RPMI8226 (cell line): ENCODE data around the gene NKD1.
"Not testable (repeated sequence)": the region's sequence is repeated elsewhere in the genome, so short reads cannot be mapped to it uniquely, and the experiment has no call there.

Experiments
- DNase-seq: peaks from one replicate; pipeline ENCODE4 v3.0.0-alpha.2; 2015

The NKD1 gene

DNA sequence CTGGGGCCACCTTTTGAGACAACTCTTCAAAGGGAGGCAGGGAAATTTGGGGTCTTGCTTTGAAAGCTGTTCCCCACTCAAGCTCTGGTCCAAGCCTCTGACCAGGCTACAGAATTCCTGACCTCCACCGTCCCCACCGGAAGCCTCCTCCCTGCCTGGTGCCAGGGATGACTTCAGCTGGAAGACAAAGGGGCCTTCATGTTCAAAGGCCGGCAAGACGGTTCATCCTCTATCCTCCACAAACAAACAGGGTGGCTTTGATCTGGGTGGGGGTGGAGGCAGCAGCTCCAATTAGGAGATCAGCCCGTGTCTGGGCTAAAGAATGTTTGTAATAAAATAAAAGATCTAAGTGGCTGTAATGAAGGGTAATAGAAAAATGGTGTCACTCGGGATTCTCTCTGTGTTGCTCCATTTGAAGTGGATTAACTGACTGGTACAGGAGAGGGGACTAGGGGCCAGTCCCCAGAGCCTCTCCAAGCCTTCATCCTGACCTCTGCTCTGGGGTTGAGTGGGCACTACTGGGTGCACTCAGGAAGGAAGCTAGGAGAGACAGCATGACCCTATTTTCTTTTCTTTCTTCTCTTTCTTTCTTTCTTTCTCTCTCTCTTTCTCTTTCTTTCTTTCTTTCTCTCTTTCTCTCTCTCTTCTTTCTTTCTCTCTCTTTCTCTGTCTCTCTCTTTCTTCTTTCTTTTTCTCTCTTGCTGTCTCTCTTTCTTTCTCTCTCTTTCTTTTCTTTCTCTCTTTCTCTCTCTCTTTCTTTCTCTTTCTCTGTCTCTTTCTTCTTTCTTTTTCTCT is 27.5 kb upstream of the NKD1 start:
- no peak for DNase-seq

DNA sequence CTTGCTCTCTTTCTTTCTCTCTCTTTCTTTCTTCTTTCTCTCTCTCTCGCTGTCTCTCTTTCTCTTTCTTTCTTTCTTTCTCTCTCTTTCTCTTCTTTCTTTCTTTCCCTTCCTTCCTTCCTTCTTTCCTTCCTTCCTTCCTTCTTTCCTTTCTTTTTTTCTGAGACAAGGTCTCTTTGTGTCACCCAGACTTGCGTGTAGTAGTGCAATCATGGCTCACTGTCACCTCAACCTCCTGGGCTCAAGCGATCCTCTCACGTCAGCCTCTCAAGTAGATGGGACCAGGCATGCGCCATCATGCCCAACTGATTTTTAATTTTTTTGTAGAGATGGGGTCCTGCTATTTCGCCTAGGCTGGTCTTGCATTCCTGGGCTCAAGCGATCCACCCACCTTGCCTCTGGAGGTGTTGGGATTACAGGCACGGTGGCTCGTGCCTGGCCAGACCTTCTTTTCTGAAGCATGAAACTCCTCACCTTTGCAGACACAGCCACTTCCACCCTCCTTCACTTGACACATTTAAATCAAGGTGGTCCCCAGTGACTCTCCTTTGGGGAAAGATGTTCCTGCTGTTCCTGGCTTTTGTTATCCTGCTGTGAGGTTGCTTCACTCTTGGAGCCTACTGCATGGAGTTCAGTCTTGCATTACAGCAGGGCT is 26.8 kb upstream of the NKD1 start:
- DNase-seq = no peak

DNA sequence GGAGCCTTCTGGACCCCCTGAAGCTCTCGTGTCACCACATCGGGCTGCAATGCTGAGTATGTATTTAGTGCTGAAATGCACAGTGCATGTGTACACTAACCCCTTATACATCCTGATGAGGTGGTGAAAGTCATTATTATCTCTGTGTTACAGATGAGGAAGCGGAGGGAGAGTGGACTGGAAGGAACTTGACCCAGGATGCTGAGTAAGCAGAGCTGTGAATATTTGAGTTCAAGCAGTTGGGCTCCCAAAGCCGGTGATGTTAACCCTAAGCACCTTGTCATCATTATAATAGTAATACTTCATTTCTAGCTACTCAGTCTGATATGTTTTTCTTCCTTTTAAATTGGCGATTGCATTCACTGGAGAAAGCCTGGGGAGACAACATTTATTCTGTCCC is 25.9 kb upstream of the NKD1 start:
- DNase-seq = no peak

DNA sequence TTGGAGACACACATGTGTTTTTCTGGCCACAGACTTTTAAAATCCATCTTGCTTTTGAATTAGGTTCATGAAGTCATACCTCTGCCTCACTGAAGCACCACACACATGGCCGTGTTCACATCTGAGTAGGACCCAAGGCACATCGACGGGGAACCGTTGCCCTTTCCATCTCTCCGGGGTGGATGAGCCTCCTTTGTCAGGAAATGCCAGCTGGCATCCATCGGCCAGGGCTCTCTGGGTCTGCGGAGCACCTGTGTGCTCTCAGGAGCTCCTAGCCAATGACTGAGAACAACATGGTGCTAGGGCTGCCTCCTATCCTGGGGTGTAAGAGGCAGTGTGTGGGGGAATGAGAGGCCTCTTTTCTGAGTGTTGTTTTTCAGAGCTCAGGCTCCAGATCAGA is 24.5 kb upstream of the NKD1 start:
- DNase-seq = no peak

DNA sequence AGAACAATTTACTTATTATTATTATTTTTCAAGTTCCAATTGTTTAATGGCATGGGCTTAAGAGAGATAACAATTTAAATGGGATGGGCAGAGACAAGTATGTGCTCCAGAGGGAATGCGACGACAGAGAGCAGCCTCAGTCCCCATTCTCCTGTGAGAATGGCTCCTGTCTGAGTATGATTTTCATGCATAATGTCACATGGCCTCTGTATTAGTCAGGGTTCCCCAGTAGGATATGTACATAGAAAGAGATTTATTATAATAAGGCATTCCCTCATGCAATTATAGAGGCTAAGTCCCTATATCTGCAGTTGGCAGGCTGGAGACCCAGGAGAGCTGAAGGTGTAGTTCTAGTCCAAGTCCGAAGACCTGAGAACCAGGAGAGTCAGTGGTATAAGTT is 22.9 kb upstream of the NKD1 start:
- no peak for DNase-seq

DNA sequence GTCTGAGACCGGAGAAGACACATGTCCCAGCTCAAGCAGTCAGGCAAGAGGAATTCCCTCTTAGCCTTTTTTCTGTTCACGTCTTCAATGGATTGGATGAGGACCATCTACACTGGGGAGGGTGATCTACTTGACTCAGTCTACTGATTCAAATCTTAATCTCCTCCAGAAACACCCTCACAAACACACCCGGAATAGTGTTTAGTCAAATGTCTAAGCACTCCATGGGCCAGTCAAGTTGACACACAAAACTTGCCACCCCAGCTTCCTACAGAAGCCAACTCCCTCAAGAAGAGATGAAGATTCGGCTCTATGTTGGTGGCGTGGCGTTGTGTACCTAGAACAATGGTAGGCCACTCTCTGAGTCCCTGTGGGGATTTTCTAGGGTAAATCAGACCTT is 22.5 kb upstream of the NKD1 start:
- DNase-seq = no peak

DNA sequence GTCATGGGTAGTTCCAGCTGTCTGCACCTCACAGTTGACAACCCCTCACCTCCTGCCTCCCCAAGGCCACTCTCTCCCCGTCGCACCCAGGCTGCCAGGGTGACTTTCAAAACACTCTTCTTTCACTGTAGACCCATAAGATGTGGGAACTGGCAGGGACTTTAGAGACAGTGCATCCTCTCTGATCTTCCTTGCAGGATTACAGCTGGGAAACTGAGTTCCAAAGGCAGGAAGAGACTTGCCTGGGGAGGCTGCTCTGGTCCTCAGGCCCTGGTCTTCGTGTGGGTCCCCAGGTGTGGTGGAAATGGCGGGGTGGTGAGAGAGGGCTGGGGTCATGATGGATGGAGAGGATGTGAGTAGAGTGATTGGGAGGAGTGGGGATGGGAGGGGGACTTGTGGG is 21.9 kb upstream of the NKD1 start:
- DNase-seq = no peak

DNA sequence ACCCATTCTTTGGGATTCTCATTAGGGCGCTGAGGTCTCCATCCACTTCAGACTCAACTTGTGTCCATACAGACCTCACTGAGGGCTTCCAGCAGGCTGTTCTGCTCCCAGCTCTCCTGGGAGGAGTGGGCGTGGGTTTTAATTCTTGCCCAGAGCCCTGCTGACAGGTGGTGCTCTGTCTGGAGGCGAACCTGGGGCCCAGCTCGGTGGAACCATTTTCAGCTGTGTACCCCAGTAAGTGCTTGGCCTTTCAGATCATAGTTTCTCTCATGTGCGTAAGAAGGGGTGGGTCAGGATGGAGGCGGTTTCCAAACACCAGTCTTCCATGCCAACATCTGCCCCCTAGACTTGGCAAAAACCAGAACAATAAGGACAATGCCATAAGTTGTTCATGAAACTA is 21.4 kb upstream of the NKD1 start:
- no peak for DNase-seq

DNA sequence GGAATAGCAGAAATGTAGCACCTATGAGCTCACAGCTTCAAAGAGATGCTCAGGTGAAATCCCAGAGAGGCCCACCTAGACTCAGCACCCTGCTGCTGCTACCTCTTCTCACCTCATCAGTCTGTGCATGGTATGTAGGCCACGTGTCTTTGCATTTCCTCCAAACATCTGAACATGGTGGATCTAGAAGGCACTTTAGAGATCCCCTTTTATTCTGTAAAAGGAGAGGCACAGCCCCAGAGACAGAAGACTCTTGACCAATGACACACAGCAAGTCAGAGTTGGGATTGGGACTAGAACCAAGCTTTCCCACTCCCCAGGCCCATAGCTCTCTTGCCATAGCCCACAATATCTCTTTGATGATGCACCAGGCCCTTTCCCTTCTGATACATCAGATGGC is 19.4 kb upstream of the NKD1 start:
- no peak for DNase-seq

DNA sequence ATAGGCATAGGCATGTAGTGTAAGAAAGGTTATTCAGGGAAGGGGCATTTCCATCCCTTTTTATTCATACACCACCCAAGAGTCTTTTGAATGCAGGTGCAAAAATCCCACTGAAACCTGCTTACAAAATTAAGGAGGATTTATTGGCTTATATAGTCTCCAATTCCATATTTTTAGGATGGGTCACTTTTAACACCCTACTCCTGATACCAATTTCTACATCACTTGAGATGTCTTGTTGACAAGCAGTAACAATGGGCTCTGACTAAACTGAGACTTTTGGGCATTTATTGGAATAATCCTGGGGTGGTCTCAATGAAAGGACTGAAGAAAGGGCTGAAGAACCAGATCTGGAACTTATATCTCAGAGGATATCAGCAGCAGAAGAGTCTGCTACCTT is 18.9 kb upstream of the NKD1 start:
- no peak for DNase-seq

DNA sequence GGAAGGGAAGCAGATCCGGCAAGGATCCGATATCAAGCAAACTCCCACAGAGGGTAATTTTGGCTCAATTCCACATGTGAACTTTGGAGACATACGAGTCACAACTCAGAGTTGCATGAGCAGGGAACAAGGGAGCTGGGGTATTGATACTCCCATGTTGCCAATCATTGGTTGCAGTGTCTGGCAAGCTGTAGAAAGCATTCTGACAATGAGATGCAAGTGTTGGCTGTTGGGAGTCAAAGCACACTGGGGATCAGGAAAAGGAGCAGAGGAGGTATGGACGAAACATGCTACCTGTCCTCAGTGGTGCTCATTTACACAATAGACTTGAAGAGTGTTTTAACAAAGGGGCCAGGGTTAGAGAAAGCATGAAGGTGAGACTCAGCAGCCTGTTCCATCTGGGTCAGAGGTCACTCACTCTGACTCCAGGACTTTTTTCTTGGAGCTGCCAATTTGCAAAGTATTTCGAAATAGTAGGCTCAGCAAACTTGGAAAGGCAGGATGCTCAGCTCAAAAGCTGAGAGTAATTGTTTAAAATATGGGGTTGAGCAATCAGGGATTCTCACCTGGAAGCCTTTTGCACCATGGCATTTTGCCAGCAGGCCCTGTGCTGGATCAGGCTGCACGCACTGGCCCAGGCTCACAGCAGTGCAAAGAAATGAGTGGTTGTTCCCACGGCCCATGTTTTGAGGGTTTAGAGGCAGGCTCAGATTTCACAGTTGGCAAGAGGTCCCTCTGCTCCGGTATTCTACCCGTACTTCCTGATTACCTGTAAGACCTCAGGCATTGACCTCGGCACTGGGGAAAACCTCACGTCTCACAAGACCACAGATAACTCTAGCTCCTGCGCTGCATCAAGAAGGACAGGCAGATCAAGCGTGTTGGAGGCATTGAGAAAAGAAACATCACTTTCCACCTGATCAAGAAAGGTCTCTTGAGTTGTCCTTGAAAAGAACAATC is 17.6 kb upstream of the NKD1 start:
- DNase-seq = no peak

DNA sequence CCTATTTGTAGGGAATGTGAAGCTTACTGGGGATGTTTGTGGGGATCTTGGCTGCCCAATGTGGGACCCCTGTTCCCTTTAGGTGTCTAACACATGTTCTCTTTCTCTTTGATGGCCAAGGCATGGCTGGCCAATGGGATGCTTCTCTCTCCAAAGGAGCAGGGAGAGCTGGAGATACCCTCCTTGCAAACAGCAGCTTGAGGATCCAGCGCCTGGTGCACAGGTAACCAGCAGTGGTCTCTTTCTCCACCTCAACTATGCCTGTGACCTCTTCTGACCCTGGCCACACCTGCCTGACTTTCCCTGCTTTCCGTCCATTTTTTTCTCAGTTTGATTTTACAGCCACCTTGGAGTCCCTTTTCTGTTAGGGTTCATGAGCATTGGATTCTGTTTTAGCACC is 16.8 kb upstream of the NKD1 start:
- no peak for DNase-seq

DNA sequence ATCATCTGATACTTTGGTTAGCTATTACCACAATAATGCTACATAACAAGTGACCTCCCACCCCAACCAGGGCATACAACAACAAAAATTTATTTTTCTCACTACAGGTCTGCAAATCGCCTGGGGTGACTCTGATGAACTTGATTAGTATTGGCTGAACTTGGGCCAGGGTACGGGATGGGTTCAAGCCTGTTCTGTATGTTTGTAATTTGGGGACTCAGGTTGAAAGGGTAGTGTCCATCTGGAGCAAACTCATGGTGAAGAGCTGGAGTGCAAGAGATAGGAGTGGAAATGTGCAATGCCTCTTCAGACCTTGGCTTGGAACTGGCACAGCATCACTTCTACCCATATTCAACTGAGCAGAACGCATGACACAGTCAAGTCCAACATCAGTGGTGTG is 16.3 kb upstream of the NKD1 start:
- DNase-seq = no peak

DNA sequence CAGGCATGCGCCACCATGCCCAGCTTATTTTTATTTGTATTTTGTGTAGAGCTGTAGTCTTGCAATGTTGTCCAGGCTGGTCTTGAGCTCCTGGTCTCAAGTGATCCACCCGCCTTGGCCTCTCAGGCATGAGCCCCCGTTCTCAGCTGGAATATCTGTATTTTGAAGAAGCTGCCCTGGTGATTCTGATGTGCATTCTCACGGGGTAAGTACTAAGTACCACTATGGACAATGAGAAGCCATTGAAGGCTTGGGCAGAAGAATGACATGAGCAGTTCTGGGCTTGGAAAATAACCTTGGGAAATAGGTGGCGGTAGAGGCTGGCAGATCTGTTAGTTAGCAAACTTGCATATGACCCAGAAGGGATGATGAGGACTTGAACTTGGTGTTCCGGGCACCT is 15.6 kb upstream of the NKD1 start:
- no peak for DNase-seq

DNA sequence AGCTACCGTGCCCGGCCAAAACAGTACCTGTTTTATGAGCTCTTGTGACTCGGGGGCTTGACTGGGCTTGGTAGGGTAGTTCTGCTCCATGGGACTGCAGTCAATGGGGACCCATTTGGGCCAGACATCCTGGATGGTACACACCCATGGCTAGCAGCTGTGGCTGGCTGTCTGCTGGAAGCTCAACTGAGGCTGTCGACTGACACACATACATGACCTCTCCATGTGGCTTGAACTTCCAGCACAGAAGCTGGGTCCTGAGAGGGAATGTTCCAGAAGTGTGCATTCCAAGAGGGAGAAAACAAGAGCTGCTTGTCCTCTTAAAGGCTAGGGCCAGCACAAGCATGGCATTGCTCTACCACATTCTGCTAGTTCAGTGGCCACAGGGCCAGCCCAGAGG is 14.9 kb upstream of the NKD1 start:
- DNase-seq = no peak

DNA sequence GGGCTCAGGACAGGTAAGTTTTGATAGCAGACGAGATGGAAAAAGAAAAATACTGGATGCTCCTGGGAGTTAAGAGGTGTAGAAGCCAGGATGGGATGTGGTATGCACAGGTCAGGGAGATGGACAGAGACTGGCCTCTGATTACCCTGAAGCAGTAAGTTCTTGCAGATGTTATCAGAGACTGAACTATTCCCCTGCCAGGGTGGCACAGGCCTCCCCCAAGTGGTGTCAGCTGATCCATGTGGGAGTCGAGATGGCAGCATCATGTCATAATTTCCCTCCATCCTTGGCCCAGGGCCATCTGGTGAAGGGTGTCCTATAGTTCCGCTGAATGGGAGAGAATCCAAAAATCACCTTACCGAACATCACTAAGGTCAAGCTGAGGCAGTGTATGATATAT is 14.1 kb upstream of the NKD1 start:
- DNase-seq = no peak

DNA sequence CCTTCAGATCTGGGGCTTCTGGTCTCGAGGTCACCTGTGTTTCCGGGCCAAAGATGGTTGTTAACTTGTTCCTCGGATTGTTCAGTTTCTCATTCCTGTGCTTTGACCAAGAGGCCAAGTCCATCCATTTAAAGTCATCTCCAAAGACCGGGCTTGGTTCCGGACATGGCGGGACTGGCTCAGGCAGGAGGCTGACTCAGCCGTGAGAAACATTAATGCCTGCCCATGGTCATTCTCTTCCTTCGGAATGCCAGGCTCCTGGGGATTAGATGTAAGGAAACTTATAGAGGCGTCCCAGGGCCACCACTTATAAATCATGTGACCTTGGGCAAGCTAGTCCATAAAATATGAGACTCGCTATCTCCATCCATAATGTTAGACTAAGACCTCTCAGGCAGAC is 13.6 kb upstream of the NKD1 start:
- no peak for DNase-seq

DNA sequence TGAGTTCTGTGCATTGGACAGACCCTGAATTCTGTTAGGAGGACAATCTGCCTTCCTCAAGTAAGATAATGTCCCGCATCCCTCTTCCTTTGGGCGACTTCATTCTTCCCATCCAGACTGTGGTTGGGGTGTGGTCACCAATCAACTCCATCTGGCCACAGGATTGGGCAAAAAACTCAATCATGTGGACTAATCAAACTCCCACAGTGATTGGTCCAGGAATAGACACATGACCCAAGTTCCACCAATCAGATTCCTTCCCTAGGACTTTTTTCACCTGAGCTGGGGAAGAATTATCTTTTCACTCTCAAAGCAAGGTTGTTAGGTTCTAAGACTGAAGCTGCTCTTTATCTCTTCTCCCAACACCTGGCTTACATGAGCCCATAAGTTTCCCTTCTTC is 13.2 kb upstream of the NKD1 start:
- DNase-seq = no peak

DNA sequence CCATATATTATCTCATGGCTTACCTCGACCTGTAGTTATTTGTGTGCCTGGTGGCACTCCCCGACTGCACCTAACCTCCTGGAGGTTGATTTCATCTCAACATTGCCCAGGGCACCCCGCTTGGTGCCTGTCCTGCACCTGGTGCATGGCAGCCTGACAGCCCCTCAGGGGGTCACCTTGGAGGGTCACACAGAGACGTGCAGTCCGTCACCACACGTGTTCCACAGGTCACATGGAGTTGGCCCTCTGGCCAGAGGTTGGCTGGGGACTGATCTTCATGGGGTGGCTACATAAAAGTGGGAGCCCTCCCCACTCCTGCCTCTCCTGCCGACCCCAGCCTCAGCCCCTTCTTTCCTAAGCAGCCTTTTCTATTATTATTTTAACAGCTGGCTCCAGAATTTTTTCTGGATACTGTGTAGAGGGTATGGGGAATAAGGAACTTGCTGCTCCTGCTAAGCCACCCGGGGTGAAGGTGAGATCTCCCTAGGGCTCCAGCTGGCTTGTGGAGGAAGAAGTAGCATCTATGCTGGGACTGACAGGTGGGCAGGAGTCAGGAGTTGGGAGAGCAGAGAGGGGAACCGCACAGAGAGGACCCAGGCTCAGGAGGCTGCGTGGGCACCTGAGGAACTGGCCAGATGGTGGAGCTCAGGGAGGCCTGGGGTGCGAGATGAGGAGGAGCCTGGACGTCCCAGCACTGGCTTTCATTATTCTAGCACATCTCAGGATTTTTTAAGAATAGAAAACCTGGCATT is 12.5 kb upstream of the NKD1 start:
- DNase-seq = no peak

DNA sequence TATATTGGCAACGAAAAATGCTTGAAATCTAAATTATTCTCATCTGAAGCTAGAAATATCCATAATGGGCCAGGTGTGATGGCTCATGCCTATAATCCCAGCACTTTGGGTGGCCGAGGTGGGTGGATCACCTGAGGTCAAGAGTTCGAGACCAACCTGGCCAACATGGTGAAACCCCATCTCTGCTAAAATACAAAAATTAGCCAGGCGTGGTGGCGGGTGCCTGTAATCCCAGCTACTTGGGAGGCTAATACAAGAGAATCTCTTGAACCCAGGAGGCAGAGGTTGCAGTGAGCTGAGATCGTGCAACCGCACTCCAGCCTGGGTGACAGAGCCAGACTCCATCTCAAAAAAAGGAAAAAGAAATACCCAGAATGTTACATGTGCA is 11.9 kb upstream of the NKD1 start:
- not testable (repeated sequence) for DNase-seq

DNA sequence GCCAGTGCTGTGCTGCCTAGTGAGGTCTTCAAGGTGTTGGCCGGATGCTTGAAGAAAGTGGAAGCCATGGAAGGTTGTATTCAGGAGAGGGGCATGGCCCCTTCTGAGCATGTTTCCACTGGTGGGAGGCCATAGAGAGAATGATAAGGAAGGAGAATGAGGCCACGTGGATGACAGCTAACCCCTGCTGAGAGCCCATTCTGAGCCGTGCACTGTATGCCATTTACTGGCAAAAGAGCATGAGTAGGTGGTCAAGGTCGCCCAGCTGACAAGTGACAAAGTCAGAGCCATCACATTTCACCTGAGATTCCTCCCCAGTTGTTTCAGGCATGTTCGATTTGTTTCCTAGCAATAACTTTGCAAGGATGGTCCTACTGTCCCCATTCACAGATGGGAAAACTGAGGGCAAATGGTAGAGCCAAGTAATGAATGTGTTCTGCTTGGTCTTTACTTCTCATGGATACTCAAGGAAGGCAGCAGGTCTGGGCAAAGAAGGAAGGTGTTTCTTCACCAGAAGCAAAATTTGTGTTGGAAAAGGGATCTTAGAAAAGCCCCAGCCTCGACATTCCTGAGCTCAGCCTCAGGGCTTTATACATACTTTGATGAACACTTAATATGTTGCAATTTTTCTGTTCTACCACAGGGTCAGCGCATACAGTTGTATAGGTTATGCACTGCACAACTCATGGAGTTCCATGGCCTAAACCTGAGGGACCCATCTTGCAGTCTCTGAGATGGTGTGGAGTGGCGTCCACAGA is 10.5 kb upstream of the NKD1 start:
- no peak for DNase-seq

DNA sequence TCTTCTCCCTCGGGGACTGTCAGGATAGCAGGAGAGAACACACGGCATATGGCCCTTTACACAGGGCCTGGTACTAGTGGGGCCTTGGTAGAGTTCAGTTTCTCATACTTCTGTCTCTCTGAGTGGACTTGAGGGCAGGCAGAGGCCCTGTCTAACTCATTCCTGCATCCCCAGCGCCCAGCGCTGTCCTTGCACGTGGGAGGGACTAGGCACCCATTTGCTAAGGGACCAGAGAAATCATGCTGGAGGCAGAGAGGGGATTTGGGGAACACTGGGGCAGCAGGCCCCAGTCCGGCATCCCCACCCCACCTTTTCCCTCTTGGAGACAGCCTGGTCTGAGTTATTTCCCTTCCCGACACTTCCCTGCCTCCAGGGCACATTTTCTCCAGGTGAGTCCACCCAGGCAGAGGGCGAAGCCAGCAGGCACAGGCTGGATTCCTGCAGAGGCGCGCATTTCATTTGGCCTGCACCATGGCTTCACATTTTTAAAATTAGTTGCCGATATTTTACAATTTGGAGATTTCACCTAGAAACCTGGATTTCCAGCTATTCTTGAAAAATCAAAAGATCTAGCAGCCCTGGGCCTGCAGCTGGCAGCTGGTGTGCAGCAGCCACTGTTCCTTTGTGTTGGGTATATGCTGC is 9.7 kb upstream of the NKD1 start:
- DNase-seq = no peak
